HepG2 (cell line): ENCODE results near the gene TRPC4. TPM values are rescaled to one million over a fixed set of nuclear protein-coding genes. Genes with fewer than 3 reads are reported as not detected.

Source experiments
- ATAC-seq: fragments of 200-7000 bp; cut with Tn5 transposase; 3 replicates; pipeline ENCODE4 v1.9.1; 2020; ENCODE audit warnings: mild to moderate bottlenecking, moderate library complexity
- BruUV-seq: library from RNA; stranded (reverse); fragments of 400-500 nt; replicated peaks from 2 replicates; lab custom pipeline; 2021; lab: Mats Ljungman, UMichigan
- CTCF ChIA-PET: fragments of 300-600 bp; formaldehyde crosslinking; extraction: SDS; loops from one replicate; lab custom pipeline; 2021; ENCODE audit warnings: low total read pairs, inconsistent platforms, low intra/inter-chr PET ratio; lab: Yijun Ruan, JAX
- POLR2A ChIA-PET: fragments of 350-600 bp; sonication (Branson Sonifier 250); formaldehyde crosslinking; loops from one replicate; lab custom pipeline; 2020; ENCODE audit warnings: antibody characterized with exemption, inconsistent platforms; lab: Yijun Ruan, JAX
- DNase-seq: peaks from one replicate; pipeline ENCODE4 v3.0.0-alpha.2; 2015; ENCODE audit warnings: low spot score
- FAIRE-seq: peaks from 3 replicates; lab custom pipeline; 2011; peaks lifted over from hg19 to GRCh38; lab: Jason Lieb, UNC
- H2AFZ ChIP-seq: one replicate; pipeline ENCODE4 v1.6.1; 2011; ENCODE audit warnings: low read length, inconsistent platforms
- H3K27ac ChIP-seq: fragments of 300-600 bp; 3 replicates; pipeline ENCODE4 v1.8.0; 2011; ENCODE audit warnings: mixed run types, mild to moderate bottlenecking, mixed read lengths, low read length, inconsistent platforms; ENCODE audit not compliant: insufficient read depth; ENCODE audit errors: extremely low read length
- H3K27me3 ChIP-seq, 2 experiments: fragments of 200-600 bp in 1 of 2; 2 replicates in 1 of 2; 3 replicates in 1 of 2; pipeline versions ENCODE4 v1.6.0 to v1.8.0; 2011; ENCODE audit warnings: low read length in 2 of 2, mild to moderate bottlenecking in 2 of 2, moderate library complexity in 2 of 2, inconsistent platforms in 1 of 2; ENCODE audit not compliant: insufficient read depth in 2 of 2, control insufficient read depth in 1 of 2
- H3K36me3 ChIP-seq, 2 experiments: fragments of 200-600 bp in 1 of 2; replicated peaks in 1 of 2; 2 replicates in 1 of 2; 3 replicates in 1 of 2; pipeline versions ENCODE4 v1.5.1 to v1.8.0; 2011; ENCODE audit warnings: low read length in 2 of 2, inconsistent platforms in 1 of 2; ENCODE audit not compliant: insufficient read depth in 2 of 2, control insufficient read depth in 1 of 2
- H3K4me1 ChIP-seq: 2 replicates; pipeline ENCODE4 v1.5.1; 2012; ENCODE audit warnings: low read length, inconsistent platforms; ENCODE audit not compliant: insufficient read depth
- H3K4me2 ChIP-seq: 2 replicates; pipeline ENCODE4 v1.6.0; 2011; ENCODE audit warnings: low read depth, low read length, inconsistent platforms
- H3K4me3 ChIP-seq, 3 experiments: fragments of 200-600 bp in 1 of 3; sonication (generic), shearing (Covaris generic) in 1 of 3; replicated peaks in 1 of 3; 2 replicates each; pipeline ENCODE4 v1.5.1; 2011 to 2016; ENCODE audit warnings: low read length in 3 of 3, inconsistent platforms in 2 of 3, low read depth in 2 of 3, mild to moderate bottlenecking in 2 of 3, control low read depth in 1 of 3, mixed read lengths in 1 of 3; ENCODE audit not compliant: insufficient read depth in 1 of 3
- H3K79me2 ChIP-seq: one replicate; pipeline ENCODE4 v1.6.1; 2011; ENCODE audit warnings: low read length, inconsistent platforms; ENCODE audit not compliant: insufficient read depth
- H3K9ac ChIP-seq: 2 replicates; pipeline ENCODE4 v1.6.0; 2011; ENCODE audit warnings: mild to moderate bottlenecking, low read depth, low read length, inconsistent platforms; ENCODE audit not compliant: insufficient read depth
- H3K9me3 ChIP-seq: 2 replicates; pipeline ENCODE4 v1.5.1; 2012; ENCODE audit warnings: mild to moderate bottlenecking, low read length
- H4K20me1 ChIP-seq: 2 replicates; pipeline ENCODE4 v1.6.0; 2011; ENCODE audit warnings: inconsistent platforms, mild to moderate bottlenecking, low read length, moderate library complexity; ENCODE audit not compliant: insufficient read depth
- BATF2 ChIP-seq: sonication (generic); formaldehyde crosslinking; IDR thresholded peaks from 2 replicates; pipeline ENCODE4 v1.8.0; 2022; ENCODE audit warnings: mild to moderate bottlenecking, missing genetic modification reagents, moderate library complexity
- CREB1 ChIP-seq, 2 experiments: fragments of 450-650 bp in 1 of 2; IDR thresholded peaks; 2 replicates each; pipeline ENCODE4 v1.6.1; 2016 to 2017; ENCODE audit warnings: control low read depth in 1 of 2, mild to moderate bottlenecking in 1 of 2, missing compliant biosample characterization in 1 of 2, missing genetic modification characterization in 1 of 2
- HOXA5 ChIP-seq: sonication (generic); formaldehyde crosslinking; IDR thresholded peaks from 2 replicates; pipeline ENCODE4 v1.4.0; 2020; ENCODE audit warnings: missing genetic modification reagents
- MAFK ChIP-seq, 2 experiments: IDR thresholded peaks in 1 of 2; conservative IDR thresholded peaks in 1 of 2; 2 replicates each; pipeline ENCODE4 v1.6.1; 2011; ENCODE audit warnings: improper control_type of control experiment in 2 of 2, low read length in 2 of 2
- MTA3 ChIP-seq: sonication (generic); formaldehyde crosslinking; IDR thresholded peaks from 2 replicates; pipeline ENCODE4 v1.4.0; 2020; ENCODE audit warnings: missing genetic modification reagents
- RFXANK ChIP-seq: IDR thresholded peaks from 2 replicates; pipeline ENCODE4 v1.6.1; 2016
- ZNF407 ChIP-seq: sonication (generic); formaldehyde crosslinking; IDR thresholded peaks from one replicate; pipeline ENCODE4 v1.5.1; 2020; ENCODE audit warnings: mild to moderate bottlenecking, missing genetic modification reagents; ENCODE audit errors: not compliant biosample characterization
- WGBS: methylation state at CpG from one replicate; pipeline ENCODE4 v1.1.6; 2017; ENCODE audit warnings: low lambda C conversion rate; 5-methylcytosine and 5-hydroxymethylcytosine counted together
- in situ Hi-C: cut with HindIII; loops from 2 replicates; pipeline ENCODE4 v1.10.0; 2017; ENCODE audit warnings: low pct_unique_long_range_greater_than_20kb; ENCODE audit not compliant: extremely low pct_ligation_motif_present
- intact Hi-C: fragments of 100-400 bp; cut with micrococcal nuclease; formaldehyde crosslinking; loops from one replicate; pipeline ENCODE4 v1.10.0; 2022; ENCODE audit not compliant: unreplicated experiment
- polyA plus RNA-seq, 8 experiments: library from polyadenylated mRNA; depleted of rRNA in 3 of 8; stranded (reverse) in 7 of 8; unstranded in 1 of 8; fragments of >200 nt; fragmentation: Illumina TruSeq in 4 of 8; extraction: Trizol in 4 of 8; gene quantifications; 2 replicates each; pipeline versions ENCODE4 v1.2.1 to v1.2.3, GENCODE V29; 2011 to 2016; ENCODE audit warnings: low read depth in 4 of 8, missing spikeins in 1 of 8, mixed read lengths in 1 of 8; ENCODE audit not compliant: insufficient read depth in 1 of 8
- total RNA-seq, 5 experiments: library from RNA; depleted of rRNA; stranded (reverse); fragments of >200 nt; fragmentation: Illumina TruSeq; extraction: Trizol; gene quantifications; 2 replicates each; pipeline ENCODE4 v1.2.3, GENCODE V29; 2016; ENCODE audit warnings: low read depth in 1 of 5
- TF ChIP-seq, protein P1 (sequence below): sonication (generic); formaldehyde crosslinking; conservative IDR thresholded peaks from 2 replicates; pipeline ENCODE4 v1.8.0; 2022; ENCODE audit warnings: low read depth, missing genetic modification reagents
- TF ChIP-seq, protein P2 (sequence below): sonication (generic); formaldehyde crosslinking; IDR thresholded peaks from 2 replicates; pipeline ENCODE4 v1.8.1; 2022; ENCODE audit warnings: low read depth, mild to moderate bottlenecking, missing genetic modification reagents

TRPC4 gene
- total and polyA plus RNA-seq, 2 of the 13 experiments (the other 11 are each of a cell fraction or from before 2014, with no cell fraction given), result not detected

DNA sequence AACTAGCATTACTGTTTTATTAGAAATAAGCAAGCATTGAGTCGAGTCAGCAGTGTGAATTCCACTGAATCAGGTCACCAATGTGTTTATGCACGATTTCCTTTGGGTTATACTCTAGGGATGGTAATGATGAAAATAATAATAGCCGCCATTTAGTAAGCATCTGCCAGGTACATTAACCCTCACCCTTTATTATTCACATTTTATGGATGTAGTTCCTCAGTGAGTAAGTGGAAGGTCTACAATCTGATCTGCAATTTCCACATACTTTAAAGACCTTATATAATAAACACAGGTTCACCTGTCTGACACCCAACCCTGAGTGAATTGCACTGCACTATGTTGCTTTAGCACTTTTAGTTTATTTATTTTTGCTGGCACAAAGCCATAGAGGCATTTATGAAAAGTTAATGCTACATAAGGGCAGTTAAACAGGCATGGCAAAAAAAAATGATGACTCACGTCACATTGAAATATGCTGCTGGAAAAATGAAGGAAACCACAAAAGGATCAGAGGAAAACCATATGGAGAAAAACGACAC, 122.4 kb downstream of the TRPC4 start:
- no TSS peak for BruUV-seq
- ChIA-PET POLR2A (no interaction called here), CTCF (no interaction called here)
- Histone ChIP-seq H3K9me3 (no peaks in the 10 kb centered on the region), H3K36me3 (no peaks in the 10 kb centered on the region), H3K79me2 (no peaks in the 10 kb centered on the region), H2AFZ (no peak overlapping the region), H3K27ac (no peak overlapping the region), H3K9ac (no peak overlapping the region), H3K27me3 (no peaks in the 10 kb centered on the region), H4K20me1 (no peaks in the 10 kb centered on the region), H3K4me2 (no peak overlapping the region), H3K4me3 (no peak overlapping the region), H3K4me1 (no peaks in the 10 kb centered on the region)
- WGBS, result 8% methylated on average over 5 of the region's 5 CpGs
- DNase-seq, result no peak
- TF ChIP-seq MAFK (conservative IDR thresholded peaks at IDR 0.05 in 1 of 2, IDR thresholded peaks at IDR 0.05 in 1 of 2; ENCODE audit: low read length in 2 of 2) (peak in 1 of 2 experiments; percentile 7; a peak in 1 of 4 replicates), RFXANK (CRISPR knock-in tag) (no peak), BATF2 (CRISPR knock-in tag) (no peak), ZNF407 (no peak), HOXA5 (CRISPR knock-in tag) (no peak), MTA3 (CRISPR knock-in tag) (no peak), CREB1 (IDR thresholded peaks at IDR 0.05) (0 out of 2 replicates have a peak, but pooled peaks have one; percentile 24), CREB1 (CRISPR knock-in tag; IDR thresholded peaks at IDR 0.05) (no peak)
- TF ChIP-seq, protein P1, sequence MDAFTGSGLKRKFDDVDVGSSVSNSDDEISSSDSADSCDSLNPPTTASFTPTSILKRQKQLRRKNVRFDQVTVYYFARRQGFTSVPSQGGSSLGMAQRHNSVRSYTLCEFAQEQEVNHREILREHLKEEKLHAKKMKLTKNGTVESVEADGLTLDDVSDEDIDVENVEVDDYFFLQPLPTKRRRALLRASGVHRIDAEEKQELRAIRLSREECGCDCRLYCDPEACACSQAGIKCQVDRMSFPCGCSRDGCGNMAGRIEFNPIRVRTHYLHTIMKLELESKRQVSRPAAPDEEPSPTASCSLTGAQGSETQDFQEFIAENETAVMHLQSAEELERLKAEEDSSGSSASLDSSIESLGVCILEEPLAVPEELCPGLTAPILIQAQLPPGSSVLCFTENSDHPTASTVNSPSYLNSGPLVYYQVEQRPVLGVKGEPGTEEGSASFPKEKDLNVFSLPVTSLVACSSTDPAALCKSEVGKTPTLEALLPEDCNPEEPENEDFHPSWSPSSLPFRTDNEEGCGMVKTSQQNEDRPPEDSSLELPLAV (CRISPR knock-in tag), result no peak
- TF ChIP-seq, protein P2, sequence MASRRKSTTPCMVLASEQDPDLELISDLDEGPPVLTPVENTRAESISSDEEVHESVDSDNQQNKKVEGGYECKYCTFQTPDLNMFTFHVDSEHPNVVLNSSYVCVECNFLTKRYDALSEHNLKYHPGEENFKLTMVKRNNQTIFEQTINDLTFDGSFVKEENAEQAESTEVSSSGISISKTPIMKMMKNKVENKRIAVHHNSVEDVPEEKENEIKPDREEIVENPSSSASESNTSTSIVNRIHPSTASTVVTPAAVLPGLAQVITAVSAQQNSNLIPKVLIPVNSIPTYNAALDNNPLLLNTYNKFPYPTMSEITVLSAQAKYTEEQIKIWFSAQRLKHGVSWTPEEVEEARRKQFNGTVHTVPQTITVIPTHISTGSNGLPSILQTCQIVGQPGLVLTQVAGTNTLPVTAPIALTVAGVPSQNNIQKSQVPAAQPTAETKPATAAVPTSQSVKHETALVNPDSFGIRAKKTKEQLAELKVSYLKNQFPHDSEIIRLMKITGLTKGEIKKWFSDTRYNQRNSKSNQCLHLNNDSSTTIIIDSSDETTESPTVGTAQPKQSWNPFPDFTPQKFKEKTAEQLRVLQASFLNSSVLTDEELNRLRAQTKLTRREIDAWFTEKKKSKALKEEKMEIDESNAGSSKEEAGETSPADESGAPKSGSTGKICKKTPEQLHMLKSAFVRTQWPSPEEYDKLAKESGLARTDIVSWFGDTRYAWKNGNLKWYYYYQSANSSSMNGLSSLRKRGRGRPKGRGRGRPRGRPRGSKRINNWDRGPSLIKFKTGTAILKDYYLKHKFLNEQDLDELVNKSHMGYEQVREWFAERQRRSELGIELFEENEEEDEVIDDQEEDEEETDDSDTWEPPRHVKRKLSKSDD (CRISPR knock-in tag), result no peak
- no peak for FAIRE-seq
- intact Hi-C loops (no loop called here), in situ Hi-C loops (no loop called here)
- no peak for ATAC-seq
